LNCAP (cell line): ENCODE results near the gene SIRT5.

Experiments used
- TF ChIP-seq, protein P1 (sequence below): fragments of 450-650 bp; IDR thresholded peaks from 2 replicates; pipeline ENCODE4 v1.5.1; 2017; ENCODE audit warnings: mild to moderate bottlenecking

Gene SIRT5

DNA sequence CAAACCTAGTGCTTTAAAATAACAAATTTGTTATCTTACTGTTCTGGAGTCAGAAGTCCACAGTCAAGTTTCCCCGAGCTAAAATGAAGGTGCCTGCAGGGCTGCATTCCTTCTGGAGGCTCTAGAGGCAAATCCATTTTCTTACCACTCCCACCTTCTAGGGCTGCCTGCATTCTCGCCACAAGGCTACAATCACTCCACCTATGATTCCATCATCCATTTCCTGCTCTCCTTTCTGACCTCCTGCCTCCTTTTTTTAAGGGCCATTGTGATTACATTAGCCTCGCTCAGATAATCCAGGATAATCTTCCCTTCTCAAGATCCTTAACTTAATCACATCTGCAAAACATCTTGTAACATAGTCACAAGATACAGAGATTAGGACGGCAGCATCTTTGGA, 42.4 kb upstream of the SIRT5 start:
- TF ChIP-seq, protein P1, sequence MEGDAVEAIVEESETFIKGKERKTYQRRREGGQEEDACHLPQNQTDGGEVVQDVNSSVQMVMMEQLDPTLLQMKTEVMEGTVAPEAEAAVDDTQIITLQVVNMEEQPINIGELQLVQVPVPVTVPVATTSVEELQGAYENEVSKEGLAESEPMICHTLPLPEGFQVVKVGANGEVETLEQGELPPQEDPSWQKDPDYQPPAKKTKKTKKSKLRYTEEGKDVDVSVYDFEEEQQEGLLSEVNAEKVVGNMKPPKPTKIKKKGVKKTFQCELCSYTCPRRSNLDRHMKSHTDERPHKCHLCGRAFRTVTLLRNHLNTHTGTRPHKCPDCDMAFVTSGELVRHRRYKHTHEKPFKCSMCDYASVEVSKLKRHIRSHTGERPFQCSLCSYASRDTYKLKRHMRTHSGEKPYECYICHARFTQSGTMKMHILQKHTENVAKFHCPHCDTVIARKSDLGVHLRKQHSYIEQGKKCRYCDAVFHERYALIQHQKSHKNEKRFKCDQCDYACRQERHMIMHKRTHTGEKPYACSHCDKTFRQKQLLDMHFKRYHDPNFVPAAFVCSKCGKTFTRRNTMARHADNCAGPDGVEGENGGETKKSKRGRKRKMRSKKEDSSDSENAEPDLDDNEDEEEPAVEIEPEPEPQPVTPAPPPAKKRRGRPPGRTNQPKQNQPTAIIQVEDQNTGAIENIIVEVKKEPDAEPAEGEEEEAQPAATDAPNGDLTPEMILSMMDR: no peak

- TF ChIP-seq, protein P1: no peak
Observed at GRCh38 chr6:13534536-13534935, 39.9 kb upstream of the SIRT5 start.

GRCh38 chr6:13535306-13535705, 39.1 kb upstream of the SIRT5 start:
- TF ChIP-seq, protein P1: no peak

DNA sequence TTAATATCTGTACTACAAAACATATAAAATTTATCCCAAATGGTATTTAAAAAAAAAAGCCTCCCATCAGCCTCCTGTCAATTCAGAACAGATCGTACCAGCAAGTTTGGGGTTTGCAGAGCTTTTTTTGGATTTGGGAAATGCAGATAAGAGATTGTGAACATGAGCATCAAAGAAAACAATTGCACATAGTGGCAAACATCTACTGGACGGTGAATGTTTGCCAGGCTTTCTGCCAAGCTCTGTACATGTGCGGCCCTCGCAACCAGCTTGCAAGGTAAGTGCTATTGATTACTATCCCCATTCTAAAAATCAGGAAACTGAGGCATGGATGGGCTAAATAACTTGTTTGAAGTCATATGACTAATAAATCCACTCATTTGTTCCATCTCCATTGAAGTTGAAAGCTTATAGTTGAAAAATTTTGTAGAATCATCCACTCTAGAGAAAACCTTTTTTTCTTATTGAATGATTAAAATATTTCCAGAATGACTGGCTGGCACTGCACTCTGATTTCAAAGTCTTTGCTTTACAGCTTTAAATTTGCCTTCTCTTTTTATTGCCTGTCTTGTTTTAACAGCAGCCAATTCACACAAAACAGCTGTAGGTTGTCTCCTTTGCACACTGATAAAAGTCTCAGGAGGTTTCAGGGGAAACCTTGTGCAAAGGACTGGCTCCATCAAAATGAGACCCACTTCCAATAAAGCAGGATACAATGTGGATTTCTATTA, 37.4 kb upstream of the SIRT5 start:
- TF ChIP-seq, protein P1: no peak

DNA sequence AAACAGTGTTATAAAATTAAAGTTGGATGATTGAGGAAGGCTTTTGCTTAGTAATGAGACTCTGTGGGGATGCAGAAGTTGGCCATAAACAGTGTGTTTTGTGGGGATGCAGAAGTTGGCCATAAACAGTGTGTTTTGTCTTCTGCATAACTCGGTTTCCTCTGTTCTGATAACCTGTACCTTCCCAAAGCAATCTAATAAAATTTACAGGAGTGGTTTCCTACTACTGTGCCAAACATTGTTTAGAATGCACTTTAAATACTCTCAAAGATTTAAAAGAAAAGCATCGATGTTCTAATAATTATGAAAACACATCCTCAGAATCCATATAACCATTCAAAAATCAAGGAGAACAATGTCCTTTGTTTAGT, 36.9 kb upstream of the SIRT5 start:
- TF ChIP-seq, protein P1: no peak

DNA sequence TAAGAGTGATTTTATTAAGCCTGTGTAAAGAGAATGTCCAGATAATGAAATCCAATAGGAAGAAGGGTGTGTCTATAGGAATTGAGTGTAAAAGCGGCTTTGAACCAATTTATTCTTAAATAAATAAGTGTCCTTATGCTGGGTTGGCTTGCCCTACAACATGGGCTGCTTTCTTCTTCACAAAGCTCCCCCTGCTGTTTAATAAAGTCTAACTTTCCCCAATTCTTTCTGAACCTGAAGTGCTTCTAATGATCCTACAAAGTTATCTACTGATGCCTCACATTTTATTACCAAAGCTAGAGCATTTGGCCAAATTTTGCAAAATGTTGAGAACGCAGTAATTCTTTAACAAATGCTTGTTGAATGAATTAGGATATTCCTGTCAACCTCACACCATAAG, 36.3 kb upstream of the SIRT5 start:
- TF ChIP-seq, protein P1: peak; percentile 51

- TF ChIP-seq, protein P1: no peak
Observed at GRCh38 chr6:13538600-13538999, 35.8 kb upstream of the SIRT5 start.

- TF ChIP-seq, protein P1: no peak
Observed at GRCh38 chr6:13539572-13539971, 34.8 kb upstream of the SIRT5 start.
